GM23248 (cell line): ENCODE measurements around the gene CCDC63. TPM values are rescaled to one million over a fixed set of nuclear protein-coding genes. Genes with fewer than 3 reads are reported as not detected.

Source experiments
- DNase-seq: peaks from one replicate; pipeline ENCODE4 v3.0.0-alpha.2; 2015
- H2AFZ ChIP-seq: fragments of 200-600 bp; sonication (generic); 2 replicates; pipeline ENCODE4 v1.6.1; 2016; ENCODE audit warnings: antibody characterized with exemption
- H3F3A ChIP-seq: fragments of 200-600 bp; sonication (generic); 2 replicates; pipeline ENCODE4 v1.6.1; 2016; ENCODE audit warnings: mild to moderate bottlenecking, antibody characterized with exemption, mixed run types; ENCODE audit not compliant: insufficient read depth
- H3K27ac ChIP-seq: fragments of 200-600 bp; sonication (generic); 2 replicates; pipeline ENCODE4 v1.5.1; 2016; ENCODE audit warnings: mild to moderate bottlenecking
- H3K27me3 ChIP-seq: fragments of 200-600 bp; sonication (generic); replicated peaks from 2 replicates; pipeline ENCODE4 v1.6.1; 2016; ENCODE audit warnings: mild to moderate bottlenecking; ENCODE audit not compliant: insufficient read depth
- H3K36me3 ChIP-seq: fragments of 200-600 bp; sonication (generic); 2 replicates; pipeline ENCODE4 v1.6.1; 2016; ENCODE audit warnings: low read depth, mild to moderate bottlenecking
- H3K4me1 ChIP-seq: fragments of 200-600 bp; sonication (generic); 2 replicates; pipeline ENCODE4 v1.6.1; 2016; ENCODE audit warnings: mild to moderate bottlenecking; ENCODE audit not compliant: insufficient read depth
- H3K4me2 ChIP-seq: fragments of 200-600 bp; sonication (generic); one replicate; pipeline ENCODE4 v1.6.1; 2016; ENCODE audit warnings: mild to moderate bottlenecking; ENCODE audit not compliant: unreplicated experiment
- H3K4me3 ChIP-seq: fragments of 200-600 bp; sonication (generic); 2 replicates; pipeline ENCODE4 v1.5.1; 2016; ENCODE audit warnings: mild to moderate bottlenecking
- H3K79me2 ChIP-seq: fragments of 200-600 bp; sonication (generic); 2 replicates; pipeline ENCODE4 v1.6.1; 2016; ENCODE audit warnings: mild to moderate bottlenecking; ENCODE audit not compliant: insufficient read depth
- H3K9ac ChIP-seq: fragments of 200-600 bp; sonication (generic); 2 replicates; pipeline ENCODE4 v1.6.1; 2016; ENCODE audit warnings: mild to moderate bottlenecking
- H3K9me2 ChIP-seq: fragments of 200-600 bp; sonication (generic); 2 replicates; pipeline ENCODE4 v1.6.1; 2016; ENCODE audit warnings: mixed run types, mild to moderate bottlenecking, moderate library complexity; ENCODE audit not compliant: insufficient read depth
- H3K9me3 ChIP-seq: fragments of 200-600 bp; sonication (generic); one replicate; pipeline ENCODE4 v1.6.1; 2017; ENCODE audit warnings: low read depth
- H4K20me1 ChIP-seq: fragments of 200-600 bp; sonication (generic); 2 replicates; pipeline ENCODE4 v1.6.0; 2016; ENCODE audit not compliant: insufficient read depth
- EZH2 ChIP-seq: fragments of 200-600 bp; sonication (generic); IDR thresholded peaks from 2 replicates; pipeline ENCODE4 v1.6.1; 2018; ENCODE audit warnings: antibody characterized with exemption, mild to moderate bottlenecking; ENCODE audit not compliant: insufficient read depth, poor library complexity, severe bottlenecking
- EZH2phosphoT487 ChIP-seq: fragments of 200-600 bp; sonication (generic); IDR thresholded peaks from 2 replicates; pipeline ENCODE4 v1.6.1; 2018; ENCODE audit warnings: antibody characterized with exemption, moderate library complexity, mild to moderate bottlenecking, low read depth; ENCODE audit not compliant: insufficient read depth
- WGBS, 2 experiments: methylation state at CpG; one replicate each; pipeline ENCODE4 v1.1.6; 2015 to 2017; ENCODE audit warnings: low lambda C conversion rate in 2 of 2, low coverage in 1 of 2; ENCODE audit errors: missing lambda C conversion rate in 2 of 2; 5-methylcytosine and 5-hydroxymethylcytosine counted together
- in situ Hi-C: fragments of 300-500 bp; cut with MboI; formaldehyde crosslinking; loops from 2 replicates; pipeline ENCODE4 v1.15.0; 2020
- polyA plus RNA-seq: library from polyadenylated mRNA; unstranded; fragments of >200 nt; fragmentation: Nextera tagmentation; extraction: Ambion mirVana; gene quantifications from 2 replicates; pipeline ENCODE4 v1.2.1, GENCODE V29; 2016
- total RNA-seq: library from RNA; depleted of rRNA; stranded (reverse); fragments of >200 nt; shearing (Covaris generic); gene quantifications from 2 replicates; pipeline ENCODE4 v1.2.3, GENCODE V29; 2014

The CCDC63 gene
- total and polyA plus RNA-seq, 2 experiments from 2014 or later, result not detected

DNA sequence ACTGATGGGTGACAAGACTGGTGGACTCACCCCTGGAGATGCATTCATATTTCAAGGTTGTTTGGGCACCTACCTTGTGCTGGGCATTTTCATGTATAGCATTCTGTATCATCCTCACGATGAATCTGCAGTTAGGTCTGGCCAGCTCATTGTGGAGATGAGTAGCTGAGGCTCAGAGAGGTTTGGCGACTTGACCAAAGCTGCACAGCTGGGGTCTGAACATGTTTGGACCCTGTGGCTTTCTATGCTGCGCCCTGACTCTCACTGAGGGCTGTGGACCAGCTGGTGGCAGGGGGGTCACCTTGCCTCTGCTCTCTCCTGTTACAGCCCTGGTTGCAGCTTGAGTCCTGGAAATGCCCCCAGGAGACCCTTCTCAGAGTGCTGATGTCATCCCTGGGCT is 24.9 kb upstream of the CCDC63 start:
- H3K4me2 ChIP-seq, result no peak overlapping the region
- H3K9ac ChIP-seq, result no peak overlapping the region
- no peak overlapping the region for H3K27ac ChIP-seq
- WGBS, 2 experiments, result 79 to 84% methylated on average over 3 of the region's 3 CpGs
- H3K4me3 ChIP-seq, result no peak overlapping the region
- no peaks in the 10 kb centered on the region for H3F3A ChIP-seq
- no peak for DNase-seq
- H3K4me1 ChIP-seq, result no peaks in the 10 kb centered on the region
- H3K9me2 ChIP-seq, result no peaks in the 10 kb centered on the region
- H2AFZ ChIP-seq, result no peak overlapping the region
- H3K36me3 ChIP-seq, result no peaks in the 10 kb centered on the region
- no peaks in the 10 kb centered on the region for H3K79me2 ChIP-seq
- H3K27me3 ChIP-seq, result no peaks in the 10 kb centered on the region
- no peaks in the 10 kb centered on the region for H4K20me1 ChIP-seq
- H3K9me3 ChIP-seq, result no peaks in the 10 kb centered on the region
- in situ Hi-C loops, result no loop called here
- TF ChIP-seq EZH2 (no peak), EZH2phosphoT487 (no peak)

DNA sequence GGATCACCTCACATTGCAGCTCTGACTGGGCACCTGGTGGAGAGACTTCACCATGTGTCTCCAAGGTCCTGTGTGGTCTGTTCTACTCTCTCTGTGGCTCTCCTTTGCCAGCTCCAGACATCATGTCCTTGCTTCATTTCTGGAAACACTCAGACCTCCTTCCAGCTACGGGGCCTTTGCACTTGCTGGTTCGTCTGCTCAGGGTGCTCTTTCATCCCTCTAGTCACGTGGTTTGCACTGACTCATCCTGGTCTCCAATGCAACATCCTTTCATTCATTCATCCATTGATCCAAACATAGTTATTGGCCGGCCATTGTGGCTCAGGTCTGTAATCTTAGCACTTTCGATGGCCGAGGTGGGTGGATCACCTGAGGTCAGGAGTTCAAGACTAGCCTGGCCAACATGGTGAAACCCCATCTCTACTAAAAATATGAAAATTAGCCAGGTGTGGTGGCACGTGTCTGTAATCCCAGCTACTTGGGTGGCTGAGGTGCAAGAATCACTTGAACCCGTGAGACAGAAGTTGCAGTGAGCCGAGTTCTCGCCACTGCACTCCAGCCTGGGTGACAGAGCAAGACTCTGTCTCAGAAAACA is 23.9 kb upstream of the CCDC63 start:
- in situ Hi-C loops, result no loop called here
- no peak overlapping the region for H3K27ac ChIP-seq
- no peaks in the 10 kb centered on the region for H3K4me1 ChIP-seq
- WGBS, 2 experiments, result 67 to 73% methylated on average over 10 of the region's 10 CpGs
- H3K36me3 ChIP-seq, result no peaks in the 10 kb centered on the region
- no peaks in the 10 kb centered on the region for H3K9me2 ChIP-seq
- H3F3A ChIP-seq, result no peaks in the 10 kb centered on the region
- no peak for TF ChIP-seq EZH2
- no peak for TF ChIP-seq EZH2phosphoT487
- no peak overlapping the region for H3K4me2 ChIP-seq
- H3K4me3 ChIP-seq, result no peak overlapping the region
- H4K20me1 ChIP-seq, result no peaks in the 10 kb centered on the region
- no peak overlapping the region for H2AFZ ChIP-seq
- H3K9ac ChIP-seq, result no peak overlapping the region
- H3K79me2 ChIP-seq, result no peaks in the 10 kb centered on the region
- H3K27me3 ChIP-seq, result no peaks in the 10 kb centered on the region; the same call in 1 of the 2 replicates
- no peaks in the 10 kb centered on the region for H3K9me3 ChIP-seq
- no peak for DNase-seq

DNA sequence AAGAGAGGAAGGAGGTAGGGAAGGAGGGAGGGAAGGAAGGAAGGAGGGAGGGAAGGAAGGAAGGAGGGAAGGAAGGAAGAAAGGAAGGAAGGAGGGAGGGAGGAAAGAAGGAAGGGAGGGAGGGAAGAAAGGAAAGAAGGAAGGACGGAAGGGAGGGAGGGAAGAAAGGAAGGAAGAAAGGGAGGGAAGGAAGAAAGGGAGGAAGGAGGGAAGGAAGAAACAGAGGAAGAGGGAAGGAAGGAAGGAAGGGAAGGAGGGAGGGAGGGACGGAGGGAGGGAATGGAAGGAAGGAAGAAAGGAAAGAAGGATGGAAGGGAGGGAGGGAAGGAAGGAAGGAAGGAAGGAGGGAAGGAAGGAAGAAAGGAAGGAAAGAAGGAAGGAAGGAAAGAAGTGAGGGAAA is 22.4 kb upstream of the CCDC63 start:
- H3K79me2 ChIP-seq, result no peaks in the 10 kb centered on the region
- 47 to 100% methylated on average over 1 to 2 of the region's 2 CpGs for WGBS, 2 experiments
- no peak overlapping the region for H3K9ac ChIP-seq
- DNase-seq, result no peak
- H3K9me3 ChIP-seq, result no peaks in the 10 kb centered on the region
- no peaks in the 10 kb centered on the region for H3K4me1 ChIP-seq
- in situ Hi-C loops, result no loop called here
- no peaks in the 10 kb centered on the region for H3K9me2 ChIP-seq
- H2AFZ ChIP-seq, result no peak overlapping the region
- H4K20me1 ChIP-seq, result no peaks in the 10 kb centered on the region
- no peak for TF ChIP-seq EZH2phosphoT487
- TF ChIP-seq EZH2, result no peak
- H3F3A ChIP-seq, result no peaks in the 10 kb centered on the region
- H3K4me3 ChIP-seq, result no peak overlapping the region
- H3K27ac ChIP-seq, result no peak overlapping the region
- no peak overlapping the region for H3K4me2 ChIP-seq
- no peaks in the 10 kb centered on the region for H3K36me3 ChIP-seq
- no peaks in the 10 kb centered on the region; the same call in 1 of the 2 replicates for H3K27me3 ChIP-seq

DNA sequence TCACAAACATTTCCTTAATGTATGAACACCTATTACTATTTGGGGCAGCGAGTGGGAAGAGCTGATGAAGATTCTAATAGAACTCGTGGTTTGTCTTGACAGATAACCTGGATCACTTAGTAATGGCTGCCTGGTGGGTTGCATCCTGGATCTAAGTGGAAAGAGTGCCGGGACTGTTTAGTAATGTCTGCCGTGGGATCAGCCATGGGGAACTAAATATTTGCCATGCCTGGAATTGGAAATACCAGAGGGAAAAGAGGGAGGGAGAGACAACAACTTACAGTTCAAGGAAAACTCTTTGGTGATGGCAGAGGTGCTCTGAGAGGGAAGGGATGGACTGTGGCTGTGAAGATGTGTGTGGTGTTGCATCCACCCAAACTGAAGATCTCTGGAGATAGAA is 21.3 kb upstream of the CCDC63 start:
- H3K9me2 ChIP-seq, result no peaks in the 10 kb centered on the region
- H3K4me2 ChIP-seq, result no peak overlapping the region
- H3K27ac ChIP-seq, result no peak overlapping the region
- H2AFZ ChIP-seq, result no peak overlapping the region
- no peaks in the 10 kb centered on the region for H3K36me3 ChIP-seq
- H3K27me3 ChIP-seq, result peaks cover 5% of the 10 kb centered on the region
- H3K4me1 ChIP-seq, result no peaks in the 10 kb centered on the region
- 76 to 78% methylated on average over 4 of the region's 4 CpGs for WGBS, 2 experiments
- DNase-seq, result no peak
- H3K9me3 ChIP-seq, result no peaks in the 10 kb centered on the region
- H3K9ac ChIP-seq, result no peak overlapping the region
- TF ChIP-seq EZH2phosphoT487 (no peak), EZH2 (no peak)
- no peaks in the 10 kb centered on the region for H4K20me1 ChIP-seq
- no peaks in the 10 kb centered on the region for H3K79me2 ChIP-seq
- no peaks in the 10 kb centered on the region for H3F3A ChIP-seq
- H3K4me3 ChIP-seq, result no peak overlapping the region
- in situ Hi-C loops, result no loop called here
